Natural killer cell treated with Interleukin-12 subunit alpha and Interleukin-12 subunit beta and Interleukin-15 and Interleukin-18, amount 100 ng/mL, for 72 hours (primary cell): ENCODE data around the gene SNF8. TPM values are rescaled to one million over a fixed set of nuclear protein-coding genes. Genes with fewer than 3 reads are reported as not detected.
"Not testable (repeated sequence)": the region's sequence is repeated elsewhere in the genome, so short reads cannot be mapped to it uniquely, and the experiment has no call there.

Source experiments
- ATAC-seq, 2 donors: fragments of 150-1000 bp; cut with Tn5 transposase in 1 of 2; sonication (Bioruptor Pico), chemical (Tn5 transposase) in 1 of 2; 2 replicates each; pipeline ENCODE4 v1.10.0; 2021
- DNase-seq: peaks from one replicate; pipeline ENCODE4 v3.0.0; 2022; ENCODE audit warnings: low spot score
- H3K27ac Mint-ChIP-seq, 2 donors: 1 replicate in 1 of 2; 2 replicates in 1 of 2; pipeline ENCODE4 v1.8.0; 2022; ENCODE audit warnings: mixed read lengths in 2 of 2, mild to moderate bottlenecking in 1 of 2, moderate library complexity in 1 of 2
- H3K27me3 Mint-ChIP-seq, 2 donors: 1 replicate in 1 of 2; 2 replicates in 1 of 2; pipeline ENCODE4 v1.8.0; 2022; ENCODE audit warnings: mixed read lengths in 2 of 2
- H3K36me3 Mint-ChIP-seq: one replicate; pipeline ENCODE4 v1.8.0; 2022; ENCODE audit warnings: mixed read lengths
- H3K4me1 Mint-ChIP-seq, 2 donors: 1 replicate in 1 of 2; 2 replicates in 1 of 2; pipeline ENCODE4 v1.8.0; 2022; ENCODE audit warnings: low read depth in 2 of 2, mixed read lengths in 2 of 2, mild to moderate bottlenecking in 1 of 2
- H3K4me3 Mint-ChIP-seq: one replicate; pipeline ENCODE4 v1.8.0; 2022; ENCODE audit warnings: mixed read lengths
- H3K9me3 Mint-ChIP-seq: 2 replicates; pipeline ENCODE4 v1.8.0; 2022; ENCODE audit warnings: mixed read lengths
- total RNA-seq, 2 donors: library from RNA; stranded (reverse); gene quantifications; one replicate each; pipeline ENCODE4 v1.2.3, GENCODE V29; 2022

The SNF8 gene
- total RNA-seq, 2 donors from 2014 or later: 116 to 148 TPM

GRCh38 chr17:48961516-48962233, 17.0 kb upstream of the SNF8 start:
- no peak for ATAC-seq
- peaks cover 2 to 4% of the 10 kb centered on the region in 2 donors for H3K4me1 Mint-ChIP-seq
- H3K27me3 Mint-ChIP-seq: peaks cover 16 to 19% of the 10 kb centered on the region in 2 donors
- H3K27ac Mint-ChIP-seq: no peak overlapping the region
- no peak overlapping the region for H3K4me3 Mint-ChIP-seq
- no peak for DNase-seq
- H3K36me3 Mint-ChIP-seq: no peaks in the 10 kb centered on the region
- H3K9me3 Mint-ChIP-seq: no peaks in the 10 kb centered on the region

DNA sequence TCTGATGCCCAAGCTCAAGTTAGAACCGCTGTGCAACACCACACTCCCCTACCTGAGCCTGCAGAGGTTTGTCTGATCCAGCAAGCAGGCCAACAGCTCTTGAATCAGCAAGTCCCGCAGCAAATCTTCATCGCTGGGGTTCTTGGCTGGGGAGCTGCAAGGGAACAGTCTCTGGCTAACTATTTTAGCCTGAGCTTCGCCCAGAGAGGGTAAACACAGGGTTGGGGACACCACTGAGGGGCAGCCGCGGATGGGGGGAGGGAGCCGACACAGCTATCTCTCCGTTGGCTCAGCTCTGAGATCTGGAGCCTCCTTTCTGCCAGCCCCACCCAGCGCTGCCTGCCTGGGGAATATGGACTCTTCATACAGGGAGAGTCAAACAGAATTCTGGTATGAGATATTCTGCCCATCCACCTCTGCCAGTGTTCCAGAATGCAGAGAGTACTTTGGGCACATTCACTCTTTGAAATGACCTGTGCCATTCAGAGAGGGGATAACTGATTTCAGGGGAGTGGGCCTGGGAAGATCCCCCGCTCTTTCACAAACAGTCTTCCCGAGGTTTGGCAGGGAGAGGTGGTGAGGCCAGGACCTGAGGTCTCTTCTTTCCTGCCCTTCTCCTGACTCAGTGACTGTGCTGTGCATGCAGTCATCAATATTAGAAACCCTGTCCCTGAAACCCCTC, 16.3 kb upstream of the SNF8 start:
- Mint-ChIP-seq H3K9me3 (no peaks in the 10 kb centered on the region), H3K36me3 (no peaks in the 10 kb centered on the region), H3K4me3 (no peak overlapping the region), H3K27ac (no peak overlapping the region), H3K27me3 (peaks cover 18 to 19% of the 10 kb centered on the region in 2 donors), H3K4me1 (peaks cover 5 to 7% of the 10 kb centered on the region in 2 donors)
- DNase-seq (no peak), ATAC-seq (no peak)

GRCh38 chr17:48954300-48954755, 9.7 kb upstream of the SNF8 start:
- DNase-seq (no peak), ATAC-seq (no peak)
- Mint-ChIP-seq H3K4me1 (peaks cover 5 to 6% of the 10 kb centered on the region in 2 donors), H3K27ac (no peak overlapping the region), H3K4me3 (no peak overlapping the region), H3K27me3 (peaks cover 4 to 13% of the 10 kb centered on the region in 2 donors), H3K9me3 (no peaks in the 10 kb centered on the region), H3K36me3 (no peaks in the 10 kb centered on the region)

DNA sequence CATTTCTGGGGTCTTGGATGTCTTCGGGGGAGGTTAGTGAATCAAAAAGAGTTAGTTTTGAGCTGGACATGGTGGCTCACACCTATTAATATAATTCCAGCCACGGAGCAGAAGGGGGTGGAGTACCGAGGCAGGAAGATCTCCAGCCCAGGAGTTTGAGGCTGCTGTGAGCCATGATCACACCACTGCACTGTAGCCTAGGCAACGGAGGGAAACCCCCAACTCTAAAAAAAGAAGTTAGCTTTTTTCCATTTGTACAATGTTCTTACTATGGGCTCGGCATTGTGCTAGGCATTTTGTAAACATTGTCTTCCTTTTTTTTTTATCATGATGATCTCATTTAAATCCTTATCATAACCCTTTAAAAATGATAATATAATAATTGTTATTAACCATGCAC, 8.3 kb upstream of the SNF8 start:
- peaks cover 5% of the 10 kb centered on the region in 2 donors for H3K4me1 Mint-ChIP-seq
- ATAC-seq: no peak
- H3K36me3 Mint-ChIP-seq: no peaks in the 10 kb centered on the region
- no peak for DNase-seq
- H3K4me3 Mint-ChIP-seq: no peak overlapping the region
- H3K27me3 Mint-ChIP-seq: peaks cover 0 to 10% of the 10 kb centered on the region in 2 donors
- no peaks in the 10 kb centered on the region for H3K9me3 Mint-ChIP-seq
- no peak overlapping the region for H3K27ac Mint-ChIP-seq

GRCh38 chr17:48951572-48951971, 6.9 kb upstream of the SNF8 start:
- H3K9me3 Mint-ChIP-seq: no peaks in the 10 kb centered on the region
- H3K4me1 Mint-ChIP-seq: peaks cover 2% of the 10 kb centered on the region in 2 donors
- peaks cover 0 to 9% of the 10 kb centered on the region in 2 donors for H3K27me3 Mint-ChIP-seq
- ATAC-seq: no peak
- H3K4me3 Mint-ChIP-seq: no peak overlapping the region
- no peak for DNase-seq
- no peaks in the 10 kb centered on the region for H3K36me3 Mint-ChIP-seq
- no peak overlapping the region for H3K27ac Mint-ChIP-seq

DNA sequence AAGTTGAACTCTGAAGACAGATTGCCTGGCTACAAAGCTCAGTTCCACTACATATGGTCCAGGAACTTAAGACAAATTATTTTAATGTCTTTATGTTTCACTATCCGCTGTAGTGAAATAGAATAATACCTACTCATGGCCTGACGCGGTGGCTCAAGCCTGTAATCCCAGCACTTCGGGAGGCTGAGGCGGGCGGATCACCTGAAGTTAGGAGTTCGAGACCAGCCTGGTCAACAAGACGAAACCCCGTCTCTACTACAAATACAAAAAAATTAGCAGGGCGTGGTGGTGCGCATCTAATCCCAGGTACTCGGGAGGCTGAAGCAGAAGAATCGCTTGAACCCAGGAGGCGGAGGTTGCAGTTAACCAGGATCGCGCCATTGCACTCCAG, 614 bp upstream of the SNF8 start:
- not testable (repeated sequence) for ATAC-seq, DNase-seq, H3K9me3 Mint-ChIP-seq, H3K27me3 Mint-ChIP-seq, H3K36me3 Mint-ChIP-seq
- peak overlapping the region; percentile 95 to 96 for H3K27ac Mint-ChIP-seq
- peaks cover 3 to 17% of the 10 kb centered on the region in 2 donors for H3K4me1 Mint-ChIP-seq
- H3K4me3 Mint-ChIP-seq: peak overlapping the region; percentile 83

DNA sequence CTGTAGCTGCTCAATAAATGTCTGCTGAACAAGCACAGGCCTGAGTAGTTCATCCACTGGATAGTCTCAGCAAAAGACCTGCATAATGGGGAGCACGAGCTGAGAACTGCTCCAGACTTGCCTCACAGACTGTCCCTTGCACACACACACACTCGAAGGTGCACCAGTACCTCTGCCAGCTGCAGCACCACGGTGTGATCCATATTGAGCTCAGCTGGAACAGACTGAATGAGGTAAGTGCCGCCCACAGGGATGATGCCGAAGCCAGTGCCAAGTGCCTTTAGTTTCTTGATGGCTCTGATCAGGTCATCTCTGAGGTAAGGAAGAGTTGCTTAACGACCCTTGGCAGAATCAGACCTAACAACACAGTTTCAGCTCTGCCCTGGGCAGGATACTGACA, 11.6 kb downstream of the SNF8 start:
- ATAC-seq (no peak), DNase-seq (no peak)
- Mint-ChIP-seq H3K4me1 (peaks cover 0 to 16% of the 10 kb centered on the region in 2 donors), H3K27me3 (no peaks in the 10 kb centered on the region), H3K4me3 (no peak overlapping the region), H3K9me3 (no peaks in the 10 kb centered on the region), H3K27ac (peak overlapping the region in 1 of 2 donors; percentile 63), H3K36me3 (peaks cover 28% of the 10 kb centered on the region)

- Mint-ChIP-seq H3K4me1 (peaks cover 4 to 16% of the 10 kb centered on the region in 2 donors), H3K27me3 (no peaks in the 10 kb centered on the region), H3K27ac (peak overlapping the region; percentile 57 to 65), H3K9me3 (no peaks in the 10 kb centered on the region), H3K4me3 (no peak overlapping the region), H3K36me3 (peaks cover 26% of the 10 kb centered on the region)
- DNase-seq (no peak), ATAC-seq (no peak)
Observed at GRCh38 chr17:48930435-48930873, 14.2 kb downstream of the SNF8 start.

DNA sequence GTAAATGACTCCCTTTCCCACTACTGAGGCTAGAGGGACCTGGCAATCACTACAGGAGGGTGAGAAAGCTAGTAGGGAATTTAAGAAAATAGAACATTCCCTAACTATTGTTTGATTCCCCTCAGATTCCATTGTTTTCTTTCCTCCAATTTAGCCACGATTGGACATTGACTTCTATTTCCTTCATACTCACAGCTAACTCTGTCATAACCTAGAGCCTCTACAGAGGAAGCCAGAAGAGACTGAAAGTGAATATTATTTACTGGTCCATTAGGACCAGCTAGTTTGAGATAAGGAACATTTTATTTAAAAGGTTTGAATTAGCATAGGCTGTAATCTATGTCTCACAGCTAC, 14.9 kb downstream of the SNF8 start:
- no peak for DNase-seq
- H3K27ac Mint-ChIP-seq: peak overlapping the region; percentile 57 to 65

DNA sequence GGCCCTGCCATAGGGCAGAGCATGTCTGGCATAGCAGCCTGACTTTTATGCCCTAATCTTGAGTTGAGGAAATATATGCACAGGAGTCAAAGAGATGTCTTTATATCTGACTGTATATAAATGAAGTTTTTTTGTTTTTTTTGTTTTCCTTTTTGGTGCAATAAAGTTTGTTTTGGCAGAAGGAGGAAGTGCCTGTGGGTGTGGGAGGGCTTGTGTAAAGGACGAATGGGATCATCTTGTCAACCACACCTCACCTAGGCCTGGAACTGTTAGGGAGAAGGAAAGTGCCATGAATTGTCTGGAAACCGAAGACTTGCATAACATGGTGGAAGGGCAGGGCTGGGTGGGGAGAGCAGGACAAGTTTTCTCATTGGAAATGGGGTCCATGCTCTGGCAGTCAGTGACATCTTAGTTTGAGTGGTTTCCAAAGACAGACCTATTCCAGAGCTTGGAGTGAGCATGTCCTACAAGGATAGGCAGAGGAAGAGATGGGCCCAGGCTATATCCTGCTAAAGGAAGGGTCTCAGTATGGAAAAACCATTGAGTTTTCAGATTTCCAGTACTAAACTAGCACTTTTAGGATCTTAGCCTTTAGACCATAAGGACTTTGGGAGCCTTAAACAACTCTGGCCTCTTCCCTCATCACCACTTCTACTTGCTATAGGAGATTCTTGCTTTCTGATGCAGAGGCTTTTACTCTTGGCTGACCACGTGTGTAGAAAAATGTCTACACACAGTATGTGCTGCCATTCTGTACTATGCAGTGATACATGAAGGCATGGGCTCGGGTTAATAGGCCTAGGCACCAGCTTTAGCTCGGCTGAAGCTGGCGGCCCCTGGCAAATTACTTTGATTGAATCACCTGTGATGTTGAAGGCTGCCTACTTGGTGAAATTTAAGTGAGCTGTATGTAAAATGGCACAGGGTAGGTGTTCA, 15.5 kb downstream of the SNF8 start:
- Mint-ChIP-seq H3K27me3 (no peaks in the 10 kb centered on the region), H3K27ac (peak overlapping the region; percentile 57 to 65), H3K9me3 (no peaks in the 10 kb centered on the region), H3K4me1 (peaks cover 6 to 16% of the 10 kb centered on the region in 2 donors), H3K4me3 (no peak overlapping the region), H3K36me3 (peaks cover 27% of the 10 kb centered on the region)
- ATAC-seq: no peak
- no peak for DNase-seq

More for the DNA sequence above, 14.9 kb downstream of the SNF8 start:
- no peaks in the 10 kb centered on the region for H3K27me3 Mint-ChIP-seq
- ATAC-seq: no peak
- H3K4me1 Mint-ChIP-seq: peaks cover 6 to 18% of the 10 kb centered on the region in 2 donors
- H3K4me3 Mint-ChIP-seq: no peak overlapping the region
- peaks cover 27% of the 10 kb centered on the region for H3K36me3 Mint-ChIP-seq
- H3K9me3 Mint-ChIP-seq: no peaks in the 10 kb centered on the region

GRCh38 chr17:48927978-48928745, 16.5 kb downstream of the SNF8 start:
- Mint-ChIP-seq H3K27me3 (no peaks in the 10 kb centered on the region), H3K4me3 (no peak overlapping the region), H3K27ac (peak overlapping the region; percentile 48 to 57), H3K4me1 (peaks cover 6 to 16% of the 10 kb centered on the region in 2 donors), H3K36me3 (peaks cover 27% of the 10 kb centered on the region), H3K9me3 (no peaks in the 10 kb centered on the region)
- DNase-seq (no peak), ATAC-seq (no peak)

- Mint-ChIP-seq H3K4me3 (no peak overlapping the region), H3K9me3 (no peaks in the 10 kb centered on the region), H3K27me3 (no peaks in the 10 kb centered on the region), H3K36me3 (peaks cover 29% of the 10 kb centered on the region), H3K27ac (peak overlapping the region in 1 of 2 donors; percentile 68), H3K4me1 (peaks cover 11 to 20% of the 10 kb centered on the region in 2 donors)
- DNase-seq (no peak), ATAC-seq (no peak)
Observed at GRCh38 chr17:48925991-48926342, 18.7 kb downstream of the SNF8 start.
